DOHH2 (cell line): Measurements from ENCODE around the gene IFT88.

Experiments used
- H3F3A ChIP-seq: fragments of 200-600 bp; sonication (generic), shearing (Covaris generic); 2 replicates; pipeline ENCODE4 v1.6.0; 2016; ENCODE audit warnings: antibody characterized with exemption, mild to moderate bottlenecking; ENCODE audit not compliant: control insufficient read depth, insufficient read depth
- H3K27ac ChIP-seq: fragments of 200-600 bp; sonication (generic); 2 replicates; pipeline ENCODE4 v1.5.1; 2014; ENCODE audit warnings: low read depth, mild to moderate bottlenecking, low read length, moderate library complexity
- H3K27me3 ChIP-seq: fragments of 200-600 bp; sonication (generic); 2 replicates; pipeline ENCODE4 v1.6.1; 2014; ENCODE audit warnings: mild to moderate bottlenecking, low read length, mixed read lengths; ENCODE audit not compliant: control insufficient read depth
- H3K36me3 ChIP-seq: fragments of 200-600 bp; sonication (generic); 2 replicates; pipeline ENCODE4 v1.6.1; 2014; ENCODE audit warnings: mild to moderate bottlenecking, low read length, moderate library complexity, mixed read lengths; ENCODE audit not compliant: control insufficient read depth
- H3K4me1 ChIP-seq: fragments of 200-600 bp; sonication (generic); 2 replicates; pipeline ENCODE4 v1.6.1; 2014; ENCODE audit warnings: mild to moderate bottlenecking, low read length, mixed read lengths; ENCODE audit not compliant: control insufficient read depth
- H3K4me2 ChIP-seq: fragments of 200-600 bp; sonication (generic); 2 replicates; pipeline ENCODE4 v1.6.0; 2014; ENCODE audit warnings: mild to moderate bottlenecking, low read length, moderate library complexity
- H3K4me3 ChIP-seq: fragments of 200-600 bp; sonication (generic); 2 replicates; pipeline ENCODE4 v1.5.1; 2014; ENCODE audit warnings: mild to moderate bottlenecking, low read length, mixed read lengths
- H3K79me2 ChIP-seq: fragments of 200-600 bp; sonication (generic); 2 replicates; pipeline ENCODE4 v1.6.1; 2014; ENCODE audit warnings: mild to moderate bottlenecking, low read length, mixed read lengths; ENCODE audit not compliant: control insufficient read depth
- H3K9me2 ChIP-seq: fragments of 200-600 bp; sonication (generic); replicated peaks from 2 replicates; pipeline ENCODE4 v1.6.1; 2014; ENCODE audit warnings: mild to moderate bottlenecking, low read length, mixed read lengths; ENCODE audit not compliant: control insufficient read depth
- H3K9me3 ChIP-seq: fragments of 200-600 bp; sonication (generic); 2 replicates; pipeline ENCODE4 v1.6.1; 2014; ENCODE audit warnings: antibody characterized with exemption, low read length, mixed read lengths; ENCODE audit not compliant: control insufficient read depth, insufficient read depth
- H4K20me1 ChIP-seq: fragments of 200-600 bp; sonication (generic); 2 replicates; pipeline ENCODE4 v1.6.0; 2014; ENCODE audit warnings: low read depth, mild to moderate bottlenecking, antibody characterized with exemption, low read length, moderate library complexity; ENCODE audit not compliant: control insufficient read depth, insufficient read depth
- EZH2phosphoT487 ChIP-seq: fragments of 200-600 bp; sonication (generic); IDR thresholded peaks from 2 replicates; pipeline ENCODE4 v1.6.1; 2017; ENCODE audit warnings: borderline replicate concordance, mild to moderate bottlenecking, antibody characterized with exemption, low read length, moderate library complexity, mixed read lengths
- TF ChIP-seq, protein P1 (sequence below): fragments of 200-600 bp; sonication (generic); IDR thresholded peaks from one replicate; pipeline ENCODE4 v1.5.1; 2014; ENCODE audit warnings: antibody characterized with exemption, mild to moderate bottlenecking, low read depth, low read length; ENCODE audit not compliant: poor library complexity, severe bottlenecking

IFT88 gene

DNA sequence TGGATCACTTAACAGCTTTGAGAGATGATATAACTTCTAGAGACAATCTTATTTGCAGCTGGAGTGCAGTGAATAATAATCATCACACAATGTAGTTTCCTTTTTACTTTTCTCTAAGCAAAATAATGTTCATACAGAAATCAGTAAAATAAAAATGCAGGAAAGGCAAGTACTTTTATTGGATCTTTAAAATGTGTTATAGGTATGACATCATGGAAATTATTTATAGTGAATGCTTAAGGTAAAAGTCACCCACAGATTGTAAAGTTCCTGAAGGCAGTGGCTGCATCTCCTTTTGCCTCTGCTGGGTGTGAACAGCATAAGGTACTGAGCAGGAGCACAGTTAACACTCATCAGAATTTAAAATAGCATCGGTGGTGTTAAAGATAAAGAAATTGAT lies 119.2 kb downstream of the IFT88 start:
- Histone ChIP-seq H3K4me2 (no peak overlapping the region), H3F3A (no peaks in the 10 kb centered on the region), H3K4me1 (no peaks in the 10 kb centered on the region), H3K27ac (no peak overlapping the region), H3K79me2 (no peaks in the 10 kb centered on the region), H3K9me3 (no peaks in the 10 kb centered on the region), H3K9me2 (no peaks in the 10 kb centered on the region), H4K20me1 (no peaks in the 10 kb centered on the region), H3K36me3 (no peaks in the 10 kb centered on the region), H3K4me3 (no peak overlapping the region), H3K27me3 (no peaks in the 10 kb centered on the region)
- TF ChIP-seq EZH2phosphoT487, result no peak
- TF ChIP-seq, protein P1, sequence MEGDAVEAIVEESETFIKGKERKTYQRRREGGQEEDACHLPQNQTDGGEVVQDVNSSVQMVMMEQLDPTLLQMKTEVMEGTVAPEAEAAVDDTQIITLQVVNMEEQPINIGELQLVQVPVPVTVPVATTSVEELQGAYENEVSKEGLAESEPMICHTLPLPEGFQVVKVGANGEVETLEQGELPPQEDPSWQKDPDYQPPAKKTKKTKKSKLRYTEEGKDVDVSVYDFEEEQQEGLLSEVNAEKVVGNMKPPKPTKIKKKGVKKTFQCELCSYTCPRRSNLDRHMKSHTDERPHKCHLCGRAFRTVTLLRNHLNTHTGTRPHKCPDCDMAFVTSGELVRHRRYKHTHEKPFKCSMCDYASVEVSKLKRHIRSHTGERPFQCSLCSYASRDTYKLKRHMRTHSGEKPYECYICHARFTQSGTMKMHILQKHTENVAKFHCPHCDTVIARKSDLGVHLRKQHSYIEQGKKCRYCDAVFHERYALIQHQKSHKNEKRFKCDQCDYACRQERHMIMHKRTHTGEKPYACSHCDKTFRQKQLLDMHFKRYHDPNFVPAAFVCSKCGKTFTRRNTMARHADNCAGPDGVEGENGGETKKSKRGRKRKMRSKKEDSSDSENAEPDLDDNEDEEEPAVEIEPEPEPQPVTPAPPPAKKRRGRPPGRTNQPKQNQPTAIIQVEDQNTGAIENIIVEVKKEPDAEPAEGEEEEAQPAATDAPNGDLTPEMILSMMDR, result no peak

- no peak overlapping the region for H3K27ac ChIP-seq
- no peak overlapping the region for H3K4me3 ChIP-seq
- H3K79me2 ChIP-seq, result no peaks in the 10 kb centered on the region
- H3K27me3 ChIP-seq, result no peaks in the 10 kb centered on the region
- no peaks in the 10 kb centered on the region for H3K4me1 ChIP-seq
- no peaks in the 10 kb centered on the region for H4K20me1 ChIP-seq
- TF ChIP-seq, protein P1, result no peak
- TF ChIP-seq EZH2phosphoT487, result no peak
- H3F3A ChIP-seq, result no peaks in the 10 kb centered on the region
- H3K9me2 ChIP-seq, result no peaks in the 10 kb centered on the region
- no peaks in the 10 kb centered on the region for H3K9me3 ChIP-seq
- H3K36me3 ChIP-seq, result no peaks in the 10 kb centered on the region
- H3K4me2 ChIP-seq, result no peak overlapping the region
Measured at GRCh38 chr13:20686863-20687579, 120.1 kb downstream of the IFT88 start.

GRCh38 chr13:20689291-20689690 lies 122.3 kb downstream of the IFT88 start:
- no peaks in the 10 kb centered on the region for H3K9me3 ChIP-seq
- no peak for TF ChIP-seq EZH2phosphoT487
- TF ChIP-seq, protein P1, result no peak
- no peaks in the 10 kb centered on the region for H3F3A ChIP-seq
- no peaks in the 10 kb centered on the region for H3K9me2 ChIP-seq
- H3K27ac ChIP-seq, result no peak overlapping the region
- H4K20me1 ChIP-seq, result no peaks in the 10 kb centered on the region
- H3K79me2 ChIP-seq, result no peaks in the 10 kb centered on the region
- no peaks in the 10 kb centered on the region for H3K4me1 ChIP-seq
- no peaks in the 10 kb centered on the region for H3K36me3 ChIP-seq
- no peak overlapping the region for H3K4me2 ChIP-seq
- H3K27me3 ChIP-seq, result no peaks in the 10 kb centered on the region
- no peak overlapping the region for H3K4me3 ChIP-seq
